ENCODE results near the gene SEMA3A.

The SEMA3A gene

GRCh38 chr7:84144480-84144879, 50.1 kb downstream of the SEMA3A start:
- no peak overlapping the region for H3K4me3 ChIP-seq (ENCODE audit: low read depth, low read length)
- TF ChIP-seq, protein P1, sequence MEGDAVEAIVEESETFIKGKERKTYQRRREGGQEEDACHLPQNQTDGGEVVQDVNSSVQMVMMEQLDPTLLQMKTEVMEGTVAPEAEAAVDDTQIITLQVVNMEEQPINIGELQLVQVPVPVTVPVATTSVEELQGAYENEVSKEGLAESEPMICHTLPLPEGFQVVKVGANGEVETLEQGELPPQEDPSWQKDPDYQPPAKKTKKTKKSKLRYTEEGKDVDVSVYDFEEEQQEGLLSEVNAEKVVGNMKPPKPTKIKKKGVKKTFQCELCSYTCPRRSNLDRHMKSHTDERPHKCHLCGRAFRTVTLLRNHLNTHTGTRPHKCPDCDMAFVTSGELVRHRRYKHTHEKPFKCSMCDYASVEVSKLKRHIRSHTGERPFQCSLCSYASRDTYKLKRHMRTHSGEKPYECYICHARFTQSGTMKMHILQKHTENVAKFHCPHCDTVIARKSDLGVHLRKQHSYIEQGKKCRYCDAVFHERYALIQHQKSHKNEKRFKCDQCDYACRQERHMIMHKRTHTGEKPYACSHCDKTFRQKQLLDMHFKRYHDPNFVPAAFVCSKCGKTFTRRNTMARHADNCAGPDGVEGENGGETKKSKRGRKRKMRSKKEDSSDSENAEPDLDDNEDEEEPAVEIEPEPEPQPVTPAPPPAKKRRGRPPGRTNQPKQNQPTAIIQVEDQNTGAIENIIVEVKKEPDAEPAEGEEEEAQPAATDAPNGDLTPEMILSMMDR (IDR thresholded peaks at IDR 0.05; ENCODE audit: low read depth, low read length), result no peak

- TF ChIP-seq, protein P1 (IDR thresholded peaks at IDR 0.05; ENCODE audit: low read depth, low read length), result no peak
- H3K4me3 ChIP-seq (ENCODE audit: low read depth, low read length), result no peak overlapping the region
Measured at GRCh38 chr7:84142726-84143125, 51.9 kb downstream of the SEMA3A start.

- TF ChIP-seq, protein P1 (IDR thresholded peaks at IDR 0.05; ENCODE audit: low read depth, low read length), result no peak
- no peak overlapping the region for H3K4me3 ChIP-seq (ENCODE audit: low read depth, low read length)
Measured at GRCh38 chr7:84139986-84140729, 54.4 kb downstream of the SEMA3A start.

DNA sequence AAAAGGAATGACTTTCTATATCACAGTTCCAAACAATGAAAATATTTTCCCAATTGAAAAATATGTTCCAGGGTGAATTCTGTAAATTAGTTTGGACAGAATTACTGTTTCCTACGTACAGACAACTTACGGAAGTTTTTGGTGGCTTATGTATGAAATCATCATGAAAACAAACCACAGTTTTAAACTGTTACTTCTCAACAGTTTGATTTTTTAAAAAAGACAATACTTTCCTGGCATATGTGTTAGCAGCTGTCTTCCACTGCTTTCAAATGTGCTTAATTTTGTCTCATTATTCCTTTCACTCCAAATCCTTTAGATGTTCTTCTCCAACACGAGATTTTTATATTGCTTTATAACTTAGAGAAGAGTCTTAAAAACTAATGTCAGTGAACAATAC, 56.2 kb downstream of the SEMA3A start:
- TF ChIP-seq, protein P1 (IDR thresholded peaks at IDR 0.05; ENCODE audit: low read depth, low read length), result no peak
- no peak overlapping the region for H3K4me3 ChIP-seq (ENCODE audit: low read depth, low read length)

DNA sequence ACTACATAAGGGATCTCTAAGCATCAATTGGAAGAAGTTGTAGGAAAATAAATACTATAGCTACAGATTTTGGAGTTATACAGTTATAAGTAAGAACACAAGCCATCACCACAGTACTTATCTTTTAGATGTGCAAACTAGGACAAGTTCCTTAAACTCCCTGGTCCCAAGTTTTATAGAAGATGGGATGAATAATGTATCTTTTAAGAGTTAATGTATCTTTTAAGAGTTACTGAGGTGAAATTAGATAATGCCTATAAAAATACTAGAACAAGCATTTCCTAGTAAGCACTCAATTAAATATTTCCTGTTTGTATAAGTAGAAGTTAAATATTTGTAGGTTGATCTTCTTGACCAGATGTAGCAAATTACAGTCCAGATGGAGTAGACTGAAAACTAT, 56.8 kb downstream of the SEMA3A start:
- TF ChIP-seq, protein P1 (IDR thresholded peaks at IDR 0.05; ENCODE audit: low read depth, low read length), result no peak
- H3K4me3 ChIP-seq (ENCODE audit: low read depth, low read length), result no peak overlapping the region

DNA sequence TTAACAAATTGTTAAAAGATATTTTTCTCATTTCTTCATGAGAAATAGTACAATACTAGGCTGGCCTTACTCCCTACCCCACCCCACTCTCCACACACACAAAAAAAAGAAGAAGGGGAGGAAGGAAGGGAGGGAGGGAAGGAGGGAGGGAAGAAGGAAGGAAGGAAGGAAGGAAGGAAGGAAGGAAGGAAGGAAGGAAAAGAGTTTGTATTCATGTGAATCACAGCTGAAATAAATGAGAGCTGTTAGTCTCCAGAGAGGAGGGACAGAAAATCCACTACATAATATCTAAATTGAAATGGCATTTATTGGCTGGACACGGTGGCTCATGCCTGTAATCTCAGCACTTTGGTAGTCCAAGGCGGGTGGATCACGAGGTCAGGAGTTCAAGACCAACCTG, 57.8 kb downstream of the SEMA3A start:
- TF ChIP-seq, protein P1 (IDR thresholded peaks at IDR 0.05; ENCODE audit: low read depth, low read length), result no peak
- H3K4me3 ChIP-seq (ENCODE audit: low read depth, low read length), result no peak overlapping the region

DNA sequence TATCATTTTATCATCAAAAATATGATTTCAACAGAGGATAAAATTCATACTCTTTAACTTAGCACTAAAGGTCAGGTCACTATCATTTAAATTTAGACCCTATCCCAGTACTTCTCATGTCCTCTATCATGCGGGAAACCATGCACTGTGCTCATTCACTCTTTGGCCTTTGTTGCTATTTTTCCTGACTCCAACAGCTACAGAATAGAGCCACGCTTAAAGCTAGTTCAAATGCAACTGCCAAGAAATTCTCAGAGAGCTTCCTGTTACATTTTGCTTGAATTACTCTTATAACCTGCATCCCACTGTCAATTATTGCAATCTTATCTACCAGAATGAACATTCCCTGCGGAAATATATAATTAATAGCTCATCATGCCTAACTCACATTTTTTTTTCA, 58.3 kb downstream of the SEMA3A start:
- TF ChIP-seq, protein P1 (IDR thresholded peaks at IDR 0.05; ENCODE audit: low read depth, low read length), result no peak
- H3K4me3 ChIP-seq (ENCODE audit: low read depth, low read length), result no peak overlapping the region
